Thyroid gland (tissue), 4 donors: Measurements from ENCODE around the gene DNAL4. TPM values are rescaled to one million over a fixed set of nuclear protein-coding genes. Genes with fewer than 3 reads are reported as not detected.

Source experiments
- DNase-seq, 2 donors: peaks; one replicate each; pipeline ENCODE4 v3.0.0-alpha.2; 2019
- H3K27ac ChIP-seq, 3 donors: fragments of 200-600 bp; sonication (generic); 1 replicate in 2 of 3; 2 replicates in 1 of 3; pipeline ENCODE4 v1.5.1; 2016 to 2019; ENCODE audit warnings: mild to moderate bottlenecking in 1 of 3, moderate library complexity in 1 of 3
- H3K27me3 ChIP-seq: fragments of 200-600 bp; sonication (generic); one replicate; pipeline ENCODE4 v1.5.1; 2019
- H3K36me3 ChIP-seq, 2 donors: fragments of 200-600 bp; sonication (generic); one replicate each; pipeline ENCODE4 v1.5.1; 2016 to 2019
- H3K4me1 ChIP-seq, 2 donors: fragments of 200-600 bp; sonication (generic); one replicate each; pipeline ENCODE4 v1.5.1; 2017 to 2019
- H3K4me3 ChIP-seq, 3 donors: fragments of 200-600 bp; sonication (generic); replicated peaks in 1 of 3; 1 replicate in 2 of 3; 2 replicates in 1 of 3; pipeline ENCODE4 v1.5.1; 2016; ENCODE audit warnings: mild to moderate bottlenecking in 1 of 3
- H3K9me3 ChIP-seq: fragments of 200-600 bp; sonication (generic); one replicate; pipeline ENCODE4 v1.5.1; 2017
- POLR2A ChIP-seq, 2 donors: fragments of 450-650 bp; IDR thresholded peaks; one replicate each; pipeline ENCODE4 v1.6.1; 2017; ENCODE audit warnings: antibody characterized with exemption in 2 of 2, mild to moderate bottlenecking in 2 of 2, moderate library complexity in 1 of 2
- WGBS, 2 donors: methylation state at CpG; one replicate each; pipeline ENCODE4 v1.1.5; 2017; 5-methylcytosine and 5-hydroxymethylcytosine counted together
- intact Hi-C: fragments of 100-400 bp; cut with DNase I; formaldehyde crosslinking; loops from one replicate; pipeline ENCODE4 v1.15.1; 2023
- total RNA-seq, 4 donors: library from RNA; depleted of rRNA; stranded (reverse); fragments of >200 nt; gene quantifications; one replicate each; pipeline ENCODE4 v1.2.3, GENCODE V29; 2016
- TF ChIP-seq, protein P1 (sequence below), 6 experiments: fragments of 200-600 bp in 3 of 6; fragments of 450-650 bp in 3 of 6; sonication (generic) in 3 of 6; IDR thresholded peaks; one replicate each; pipeline ENCODE4 v1.5.1; 2016 to 2019; ENCODE audit warnings: antibody characterized with exemption in 6 of 6, mild to moderate bottlenecking in 2 of 6, inconsistent platforms in 1 of 6, moderate library complexity in 1 of 6

The DNAL4 gene
- total RNA-seq, 4 donors from 2014 or later = 30.9 to 50.0 (median 37.9) TPM

DNA sequence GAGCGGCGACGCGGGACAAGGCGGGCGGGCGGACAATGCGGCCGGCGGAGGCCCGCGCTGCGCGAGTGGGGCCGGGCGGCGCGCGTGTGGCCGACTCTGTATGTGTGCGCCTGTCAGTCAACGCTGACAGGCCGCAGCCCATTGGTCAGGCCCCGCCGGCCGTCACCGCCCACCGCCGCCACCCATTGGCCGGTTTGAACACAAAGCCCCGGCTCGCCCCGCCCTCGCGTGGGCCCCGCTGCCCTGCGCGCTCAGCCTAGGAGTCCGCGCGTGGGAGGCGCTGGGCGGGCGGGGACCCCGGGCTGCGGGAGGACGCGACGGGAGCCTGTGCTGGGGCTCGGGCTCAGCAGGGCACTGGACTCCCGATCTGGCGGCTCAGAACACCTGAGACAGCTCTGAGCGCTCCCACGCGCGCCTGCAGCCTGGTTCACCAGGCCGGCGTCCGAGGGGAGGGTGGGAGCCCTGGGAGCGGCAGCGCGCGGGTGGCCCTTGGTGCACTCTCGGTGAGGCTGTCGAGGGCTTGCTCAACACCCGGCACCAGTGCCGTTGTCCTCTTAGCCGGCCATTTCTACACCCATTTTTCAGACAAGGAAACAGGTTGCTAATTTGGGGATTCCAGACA lies 37.9 kb downstream of the DNAL4 start, which contains the start of gene SUN2:
Gene SUN2 (minus strand): TSS at position 88 of the 622 bp plus-strand sequence. CDS start 3,370 bp downstream, outside the sequence.
- H3K4me3 ChIP-seq = peak within 1 kb of the TSS; percentile 36 to 64 (median 63)
- TF ChIP-seq POLR2A (IDR thresholded peaks at IDR 0.05) = peak; percentile 60 to 84
- TF ChIP-seq, protein P1, sequence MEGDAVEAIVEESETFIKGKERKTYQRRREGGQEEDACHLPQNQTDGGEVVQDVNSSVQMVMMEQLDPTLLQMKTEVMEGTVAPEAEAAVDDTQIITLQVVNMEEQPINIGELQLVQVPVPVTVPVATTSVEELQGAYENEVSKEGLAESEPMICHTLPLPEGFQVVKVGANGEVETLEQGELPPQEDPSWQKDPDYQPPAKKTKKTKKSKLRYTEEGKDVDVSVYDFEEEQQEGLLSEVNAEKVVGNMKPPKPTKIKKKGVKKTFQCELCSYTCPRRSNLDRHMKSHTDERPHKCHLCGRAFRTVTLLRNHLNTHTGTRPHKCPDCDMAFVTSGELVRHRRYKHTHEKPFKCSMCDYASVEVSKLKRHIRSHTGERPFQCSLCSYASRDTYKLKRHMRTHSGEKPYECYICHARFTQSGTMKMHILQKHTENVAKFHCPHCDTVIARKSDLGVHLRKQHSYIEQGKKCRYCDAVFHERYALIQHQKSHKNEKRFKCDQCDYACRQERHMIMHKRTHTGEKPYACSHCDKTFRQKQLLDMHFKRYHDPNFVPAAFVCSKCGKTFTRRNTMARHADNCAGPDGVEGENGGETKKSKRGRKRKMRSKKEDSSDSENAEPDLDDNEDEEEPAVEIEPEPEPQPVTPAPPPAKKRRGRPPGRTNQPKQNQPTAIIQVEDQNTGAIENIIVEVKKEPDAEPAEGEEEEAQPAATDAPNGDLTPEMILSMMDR (IDR thresholded peaks at IDR 0.05) = no peak
- 2 to 10% methylated on average over 3 to 5 of the region's 68 CpGs for WGBS, 2 donors
- no peaks in the 10 kb centered on the region for H3K27me3 ChIP-seq
- H3K4me1 ChIP-seq = peaks cover 16 to 32% of the 10 kb centered on the region in 2 donors
- peak; percentile 95 for DNase-seq
- no peaks in the 10 kb centered on the region for H3K9me3 ChIP-seq
- peaks cover 10 to 16% of the 10 kb centered on the region in 2 donors for H3K36me3 ChIP-seq
- H3K27ac ChIP-seq = peak within 1 kb of the TSS; percentile 91 to 95 (median 94)
- intact Hi-C loops = no loop called here

DNA sequence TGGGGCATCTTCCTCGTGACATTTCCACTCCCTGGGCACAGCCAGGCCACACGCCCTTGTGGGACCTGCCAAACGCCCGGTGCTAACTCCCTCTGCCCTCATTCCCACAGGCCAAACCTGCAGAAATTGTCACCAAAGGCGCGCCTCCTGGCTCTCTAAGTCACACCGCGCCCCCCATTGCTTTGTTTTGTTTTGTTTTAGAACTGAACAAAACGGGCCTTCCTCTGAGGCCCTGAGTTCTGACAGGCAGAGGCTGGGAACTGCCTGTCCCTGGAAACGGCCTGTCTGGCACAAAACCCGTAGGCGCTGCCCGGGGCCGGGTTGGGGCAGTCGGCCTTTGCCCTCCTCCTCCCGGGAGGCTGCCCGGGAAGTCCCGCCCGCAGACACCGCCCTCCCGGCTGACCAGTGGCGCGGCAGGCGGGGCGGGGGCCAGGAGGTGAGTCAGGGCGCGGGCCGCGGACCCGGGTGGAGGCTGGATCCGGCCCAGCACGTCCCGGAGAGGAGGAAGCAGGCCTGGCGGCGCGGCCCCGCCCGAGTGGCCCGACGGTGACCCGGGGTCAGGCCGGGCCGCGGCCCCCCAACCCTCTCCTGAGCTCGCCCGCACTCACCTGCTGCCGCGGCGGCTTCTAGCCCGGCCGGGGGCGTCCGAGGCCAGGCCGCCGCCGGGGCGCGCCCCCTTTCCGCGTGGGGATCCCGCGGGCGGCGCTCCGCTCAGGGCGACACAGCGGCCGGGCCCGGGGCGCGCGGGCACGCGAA lies 38.6 kb downstream of the DNAL4 start:
- 3 to 8% methylated on average over 9 to 16 of the region's 74 CpGs for WGBS, 2 donors

DNA sequence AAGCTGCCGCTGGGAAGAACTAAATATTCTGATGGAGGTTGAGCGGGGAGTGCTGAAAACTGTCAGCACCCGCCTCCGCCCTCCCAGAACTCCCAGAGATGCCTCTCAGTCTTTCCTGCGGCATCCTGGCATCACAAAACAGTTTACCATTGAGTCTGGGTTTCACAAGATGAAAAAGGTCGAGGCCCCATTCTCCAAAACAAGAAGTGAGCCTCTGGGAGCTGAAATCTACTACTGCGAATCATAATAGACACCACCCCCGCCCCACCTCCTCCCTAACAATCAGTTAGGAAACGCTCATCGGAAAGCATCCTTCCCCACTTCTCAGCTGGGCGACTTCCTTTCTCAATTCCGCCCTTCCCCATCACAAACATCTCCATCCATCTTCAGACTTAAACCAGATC lies 39.2 kb downstream of the DNAL4 start:
- no peaks in the 10 kb centered on the region for H3K27me3 ChIP-seq
- DNase-seq = peak; percentile 32 to 35
- no peak for TF ChIP-seq POLR2A (IDR thresholded peaks at IDR 0.05)
- TF ChIP-seq, protein P1 (IDR thresholded peaks at IDR 0.05) = no peak
- 35 to 37% methylated on average over 11 to 12 of the region's 12 CpGs for WGBS, 2 donors
- H3K9me3 ChIP-seq = no peaks in the 10 kb centered on the region
- peak overlapping the region in 2 of 3 donors; percentile 23 to 63 for H3K4me3 ChIP-seq
- H3K36me3 ChIP-seq = peaks cover 23 to 29% of the 10 kb centered on the region in 2 donors
- peaks cover 16 to 36% of the 10 kb centered on the region in 2 donors for H3K4me1 ChIP-seq
- peak overlapping the region; percentile 91 to 95 (median 94) for H3K27ac ChIP-seq
- intact Hi-C loops = loop anchor here (5.0 kb wide), 1 partner anchor 47 kb away; the partner anchor contains the start of gene GTPBP1

More for the DNA sequence above, 38.6 kb downstream of the DNAL4 start:
- Histone ChIP-seq H3K36me3 (peaks cover 17 to 23% of the 10 kb centered on the region in 2 donors), H3K9me3 (no peaks in the 10 kb centered on the region), H3K27ac (peak overlapping the region; percentile 91 to 95 (median 94)), H3K4me3 (peak overlapping the region; percentile 23 to 63 (median 36)), H3K4me1 (peaks cover 16 to 36% of the 10 kb centered on the region in 2 donors), H3K27me3 (no peaks in the 10 kb centered on the region)
- intact Hi-C loops = no loop called here
- peak; percentile 96 to 97 for DNase-seq
- TF ChIP-seq, protein P1 (IDR thresholded peaks at IDR 0.05) = no peak
- TF ChIP-seq POLR2A (IDR thresholded peaks at IDR 0.05) = peak in 1 of 2 donors; percentile 32

DNA sequence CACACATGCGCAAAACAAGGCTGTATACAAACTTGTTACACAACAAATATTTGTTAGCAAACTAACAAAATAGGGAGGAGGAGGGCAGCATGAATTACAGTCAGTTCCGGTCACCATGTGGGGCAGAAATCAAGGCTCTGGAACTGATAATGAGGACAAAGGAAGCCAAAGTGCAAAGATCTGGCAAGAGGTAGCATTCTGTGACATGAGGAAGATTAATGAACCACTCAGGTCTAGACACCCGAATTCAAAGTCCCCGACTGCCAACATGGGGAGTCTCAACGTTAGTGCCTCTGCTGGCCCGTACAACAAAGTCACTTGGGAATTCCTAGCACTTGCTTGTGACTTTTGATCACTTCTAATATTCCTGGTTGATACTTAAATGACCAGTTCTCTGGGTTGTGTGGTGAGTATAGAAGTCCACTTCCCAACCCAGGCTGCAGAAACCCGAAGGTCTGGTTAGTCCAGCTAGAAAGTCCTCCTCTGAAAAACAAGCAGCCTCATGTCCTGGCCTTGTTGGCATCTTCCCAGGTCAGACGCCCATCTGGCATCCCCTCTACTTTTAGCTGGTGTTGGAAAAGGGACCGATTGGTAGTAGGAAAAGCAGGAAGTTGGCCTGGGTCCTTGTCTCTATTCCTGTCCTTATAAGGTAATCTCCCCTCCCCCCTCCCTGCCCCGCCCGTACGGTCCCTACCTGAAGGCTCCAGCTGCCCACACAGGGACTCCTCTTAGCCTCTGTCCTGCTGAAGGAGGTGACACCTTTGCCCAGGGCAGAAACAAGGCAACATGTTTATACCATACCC lies 39.8 kb downstream of the DNAL4 start:
- WGBS, 2 donors = 26 to 34% methylated on average over 11 to 12 of the region's 12 CpGs
- Histone ChIP-seq H3K36me3 (peaks cover 29 to 35% of the 10 kb centered on the region in 2 donors), H3K27ac (peak overlapping the region; percentile 91 to 95 (median 94)), H3K4me1 (peaks cover 16 to 36% of the 10 kb centered on the region in 2 donors), H3K9me3 (no peaks in the 10 kb centered on the region), H3K4me3 (peak overlapping the region in 1 of 3 donors; percentile 63), H3K27me3 (no peaks in the 10 kb centered on the region)
- DNase-seq = peak; percentile 76 to 77
- no peak for TF ChIP-seq POLR2A (IDR thresholded peaks at IDR 0.05)
- TF ChIP-seq, protein P1 (IDR thresholded peaks at IDR 0.05) = no peak
- intact Hi-C loops = loop anchor here (5.0 kb wide), 1 partner anchor 47 kb away; the partner anchor contains the start of gene GTPBP1
